ENCODE data around the gene MYO1D.

Gene MYO1D

DNA sequence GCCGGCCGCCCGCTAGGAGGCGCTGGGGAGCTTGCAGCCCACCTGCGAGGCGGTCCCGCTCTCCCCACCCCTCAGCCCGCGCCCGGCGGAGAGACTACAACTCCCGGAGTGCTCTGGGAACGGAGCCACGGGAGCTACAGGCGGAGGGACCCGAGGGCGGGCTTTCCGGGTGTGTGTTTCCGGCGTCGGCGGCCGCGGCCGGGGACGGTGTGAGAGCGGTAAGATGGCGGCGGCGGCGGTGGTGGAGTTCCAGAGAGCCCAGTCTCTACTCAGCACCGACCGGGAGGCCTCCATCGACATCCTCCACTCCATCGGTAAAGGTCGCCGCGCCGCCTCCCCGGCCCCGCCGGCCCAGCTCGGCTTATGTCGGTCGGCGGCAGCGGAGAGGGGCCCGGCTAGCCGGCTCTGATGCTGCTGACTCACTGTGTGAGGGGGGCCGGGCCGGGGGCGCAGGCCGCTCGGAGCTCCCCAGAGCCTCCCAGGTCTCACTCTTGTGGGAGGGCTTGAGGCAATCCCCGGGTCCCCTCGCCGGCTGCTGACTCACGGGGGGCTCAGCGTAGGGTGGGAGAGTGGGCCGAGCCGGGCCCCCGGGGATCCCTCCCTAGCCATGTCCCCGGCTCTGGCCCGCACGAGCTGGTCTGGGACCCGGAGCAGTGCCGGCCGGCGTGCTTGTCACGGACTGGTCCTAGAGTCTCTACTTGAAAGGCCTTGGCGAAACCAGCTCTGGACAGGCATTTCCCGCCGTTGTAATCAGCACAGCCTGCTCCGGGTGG is 432.4 kb downstream of the MYO1D start, which contains the start of gene PSMD11:
Gene PSMD11, plus strand, starts transcription at position 210 of the 773 bp plus-strand sequence. Its CDS starts 14 bp downstream, at position 224.
- H3K4me1 ChIP-seq (ENCODE audit: low read length), result peaks cover 13% of the 10 kb centered on the region
- H3K4me3 ChIP-seq (ENCODE audit: low read length), result peak within 1 kb of the TSS; percentile 93
- H4K20me1 ChIP-seq (ENCODE audit: insufficient read depth, low read length), result peaks cover 12% of the 10 kb centered on the region
- H3K27ac ChIP-seq (ENCODE audit: low read length), result peak within 1 kb of the TSS; percentile 48
- peak within 1 kb of the TSS; percentile 83 for H2AFZ ChIP-seq (ENCODE audit: low read depth, low read length)
- TF ChIP-seq, protein P1, sequence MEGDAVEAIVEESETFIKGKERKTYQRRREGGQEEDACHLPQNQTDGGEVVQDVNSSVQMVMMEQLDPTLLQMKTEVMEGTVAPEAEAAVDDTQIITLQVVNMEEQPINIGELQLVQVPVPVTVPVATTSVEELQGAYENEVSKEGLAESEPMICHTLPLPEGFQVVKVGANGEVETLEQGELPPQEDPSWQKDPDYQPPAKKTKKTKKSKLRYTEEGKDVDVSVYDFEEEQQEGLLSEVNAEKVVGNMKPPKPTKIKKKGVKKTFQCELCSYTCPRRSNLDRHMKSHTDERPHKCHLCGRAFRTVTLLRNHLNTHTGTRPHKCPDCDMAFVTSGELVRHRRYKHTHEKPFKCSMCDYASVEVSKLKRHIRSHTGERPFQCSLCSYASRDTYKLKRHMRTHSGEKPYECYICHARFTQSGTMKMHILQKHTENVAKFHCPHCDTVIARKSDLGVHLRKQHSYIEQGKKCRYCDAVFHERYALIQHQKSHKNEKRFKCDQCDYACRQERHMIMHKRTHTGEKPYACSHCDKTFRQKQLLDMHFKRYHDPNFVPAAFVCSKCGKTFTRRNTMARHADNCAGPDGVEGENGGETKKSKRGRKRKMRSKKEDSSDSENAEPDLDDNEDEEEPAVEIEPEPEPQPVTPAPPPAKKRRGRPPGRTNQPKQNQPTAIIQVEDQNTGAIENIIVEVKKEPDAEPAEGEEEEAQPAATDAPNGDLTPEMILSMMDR (IDR thresholded peaks at IDR 0.05; ENCODE audit: low read depth, low read length), result no peak
- TF ChIP-seq EZH2phosphoT487 (IDR thresholded peaks at IDR 0.05; ENCODE audit: low read depth), result no peak
- peaks cover 17% of the 10 kb centered on the region for H3K36me3 ChIP-seq (replicated peaks; ENCODE audit: low read depth, low read length)
- no peaks in the 10 kb centered on the region for H3K9me3 ChIP-seq (ENCODE audit: insufficient read depth, low read length)
- H3K79me2 ChIP-seq (ENCODE audit: low read length), result peaks cover 51% of the 10 kb centered on the region
- H3K4me2 ChIP-seq (ENCODE audit: low read length), result peak within 1 kb of the TSS; percentile 95
- H3K9ac ChIP-seq (ENCODE audit: low read length), result peak within 1 kb of the TSS; percentile 86
- peaks cover 14% of the 10 kb centered on the region for H3K27me3 ChIP-seq (ENCODE audit: low read depth, low read length)

DNA sequence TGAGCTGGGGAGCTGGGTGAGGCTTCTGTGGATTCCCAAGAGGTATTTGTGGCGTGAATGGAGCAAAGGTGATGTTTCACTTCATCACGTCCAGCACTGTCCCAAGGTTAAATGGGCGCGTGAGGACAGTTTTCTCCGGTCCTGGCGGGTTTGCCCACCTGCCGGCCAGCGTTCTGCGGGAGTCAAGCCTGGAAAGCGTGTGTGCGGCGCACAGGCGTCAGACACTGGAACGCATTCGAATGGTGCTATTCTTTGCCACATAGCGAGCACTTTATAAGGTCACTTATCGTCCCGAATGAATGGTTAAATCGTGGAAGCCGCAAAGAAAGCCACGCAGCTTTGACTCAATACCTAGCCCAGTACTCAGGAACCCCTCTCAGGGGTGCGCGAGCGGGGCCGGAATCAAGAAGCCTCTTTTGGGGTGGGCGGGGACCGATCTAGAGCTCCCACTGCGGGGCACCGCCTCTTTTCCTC is 433.1 kb downstream of the MYO1D start:
- Histone ChIP-seq H3K9me3 (ENCODE audit: insufficient read depth, low read length) (no peaks in the 10 kb centered on the region), H3K27ac (ENCODE audit: low read length) (no peak overlapping the region), H4K20me1 (ENCODE audit: insufficient read depth, low read length) (peaks cover 12% of the 10 kb centered on the region), H3K4me2 (ENCODE audit: low read length) (peak overlapping the region; percentile 80), H3K27me3 (ENCODE audit: low read depth, low read length) (peaks cover 14% of the 10 kb centered on the region), H3K9ac (ENCODE audit: low read length) (peak overlapping the region; percentile 41), H3K4me1 (ENCODE audit: low read length) (peaks cover 13% of the 10 kb centered on the region), H2AFZ (ENCODE audit: low read depth, low read length) (peak overlapping the region; percentile 83), H3K79me2 (ENCODE audit: low read length) (peaks cover 45% of the 10 kb centered on the region), H3K4me3 (ENCODE audit: low read length) (peak overlapping the region; percentile 93), H3K36me3 (replicated peaks; ENCODE audit: low read depth, low read length) (peaks cover 13% of the 10 kb centered on the region)
- no peak for TF ChIP-seq EZH2phosphoT487 (IDR thresholded peaks at IDR 0.05; ENCODE audit: low read depth)
- TF ChIP-seq, protein P1 (IDR thresholded peaks at IDR 0.05; ENCODE audit: low read depth, low read length), result peak; percentile 84

All from OCI-LY3 (cell line).